Measurements from ENCODE around the gene ERGIC2.

ERGIC2 gene

DNA sequence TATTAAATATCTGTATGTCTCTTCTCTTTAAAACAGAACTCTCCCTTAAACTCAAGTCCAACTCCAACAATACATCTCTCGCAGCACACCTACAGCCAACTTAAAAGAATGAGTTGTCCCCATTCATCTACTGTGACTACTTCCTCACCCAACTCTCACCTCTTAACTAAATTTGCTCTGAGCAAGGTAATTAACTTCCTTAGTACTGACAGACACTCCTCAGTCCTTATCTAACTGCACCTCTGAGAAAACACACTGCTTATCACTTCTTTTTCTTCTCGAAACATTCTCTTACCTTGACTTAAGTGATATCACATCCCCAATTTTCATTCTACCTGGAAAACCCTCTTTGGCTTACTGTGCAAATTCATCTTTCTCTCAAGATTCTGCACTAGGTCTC is 7.0 kb downstream of the ERGIC2 start:
- no peak for DNase-seq

DNA sequence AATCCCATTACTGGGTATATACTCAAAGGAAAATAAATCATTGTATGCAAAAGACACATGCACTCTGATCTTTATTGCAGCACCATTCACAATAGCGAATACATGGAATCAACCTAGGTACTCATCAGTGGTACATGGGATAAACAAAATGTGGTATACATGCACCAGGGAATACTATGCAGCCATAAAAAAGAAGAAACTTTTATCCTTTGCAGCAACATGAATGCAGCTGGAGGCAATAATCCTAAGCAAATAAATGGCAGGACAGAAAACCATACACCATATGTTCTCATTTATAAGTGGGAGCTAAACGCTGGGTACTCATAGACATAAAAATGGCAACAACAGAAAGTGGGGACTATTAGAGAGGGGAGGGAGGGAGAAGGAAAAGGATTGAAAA is 15.9 kb downstream of the ERGIC2 start:
- DNase-seq = no peak

- no peak for DNase-seq
Measured at GRCh38 chr12:29354954-29355353, 26.0 kb downstream of the ERGIC2 start.

DNA sequence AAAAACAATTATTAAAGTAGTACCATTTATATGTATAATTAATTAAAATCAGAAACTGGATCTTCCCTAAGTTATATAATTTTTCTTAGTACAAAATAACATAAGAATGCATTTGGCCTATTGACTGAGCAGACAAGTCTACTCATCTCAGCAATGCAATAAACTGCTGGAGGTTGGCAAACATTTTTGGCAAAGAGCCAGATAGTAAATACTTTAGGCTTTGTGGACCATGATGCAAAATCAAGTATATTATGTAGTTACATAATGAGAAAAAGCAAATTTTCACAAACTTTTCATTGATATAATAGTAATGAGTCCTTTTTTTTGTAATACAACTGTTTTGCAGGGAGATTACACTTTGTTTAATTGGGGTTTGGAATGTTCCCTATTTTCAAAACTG is 30.9 kb downstream of the ERGIC2 start:
- DNase-seq = no peak

GRCh38 chr12:29346769-29347421 is 34.1 kb downstream of the ERGIC2 start:
- no peak for DNase-seq

DNA sequence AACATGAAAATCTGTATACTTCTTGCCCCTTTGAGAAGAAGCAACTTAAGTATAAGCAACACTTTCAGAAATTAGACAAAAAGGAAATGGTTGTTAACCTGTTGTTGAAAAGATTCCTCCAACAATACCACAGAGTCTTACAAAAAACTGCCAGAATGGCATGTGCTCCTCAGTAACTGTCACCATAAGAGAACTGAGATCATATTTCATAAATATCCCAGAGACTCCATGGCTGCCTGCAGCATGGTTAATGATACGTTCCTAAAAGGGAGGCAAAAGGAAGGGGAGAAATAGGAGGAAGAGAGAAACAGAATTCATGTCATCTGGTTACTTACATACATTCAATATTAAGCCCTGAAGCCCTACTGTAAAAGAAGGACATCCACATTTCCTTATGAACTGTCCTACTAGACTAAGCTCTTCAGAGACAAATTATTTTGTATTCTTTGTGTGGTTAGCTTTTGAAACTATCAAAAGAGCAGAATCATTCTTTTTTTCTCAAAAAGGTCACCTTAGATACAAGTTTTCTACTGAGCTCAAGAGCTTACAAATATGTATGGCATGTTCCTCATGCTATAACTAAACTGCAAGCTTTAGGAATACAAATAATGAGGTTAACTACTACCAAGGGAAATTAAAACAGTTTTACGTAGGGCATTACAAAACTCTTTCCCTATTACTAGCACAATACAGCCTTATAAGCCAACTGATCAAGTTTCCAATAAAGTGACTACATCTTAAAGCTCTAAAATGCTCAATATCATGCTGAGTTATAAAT is 37.8 kb downstream of the ERGIC2 start:
- DNase-seq = no peak

- DNase-seq = no peak
Measured at GRCh38 chr12:29337325-29337724, 43.6 kb downstream of the ERGIC2 start.

- no peak for DNase-seq
Measured at GRCh38 chr12:29334937-29335336, 46.0 kb downstream of the ERGIC2 start.

DNA sequence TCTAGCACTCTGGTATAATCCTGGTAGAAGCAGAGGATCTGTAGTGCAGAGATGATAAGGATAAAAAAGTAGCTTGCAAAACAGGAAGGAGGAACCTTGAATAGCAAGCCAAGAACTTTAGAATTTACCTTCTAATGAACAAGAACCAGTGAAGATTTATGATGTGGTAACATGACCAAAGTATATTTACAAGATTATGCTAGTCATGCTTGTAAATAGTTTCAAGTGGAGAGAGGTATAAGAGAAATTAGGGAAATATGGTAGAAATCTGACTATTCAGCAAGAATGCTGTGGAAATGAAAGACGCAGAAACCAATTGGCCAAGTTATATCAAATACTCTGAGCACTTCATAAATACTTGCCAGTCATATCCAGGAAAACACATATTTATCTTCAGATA is 47.8 kb downstream of the ERGIC2 start:
- no peak for DNase-seq

DNA sequence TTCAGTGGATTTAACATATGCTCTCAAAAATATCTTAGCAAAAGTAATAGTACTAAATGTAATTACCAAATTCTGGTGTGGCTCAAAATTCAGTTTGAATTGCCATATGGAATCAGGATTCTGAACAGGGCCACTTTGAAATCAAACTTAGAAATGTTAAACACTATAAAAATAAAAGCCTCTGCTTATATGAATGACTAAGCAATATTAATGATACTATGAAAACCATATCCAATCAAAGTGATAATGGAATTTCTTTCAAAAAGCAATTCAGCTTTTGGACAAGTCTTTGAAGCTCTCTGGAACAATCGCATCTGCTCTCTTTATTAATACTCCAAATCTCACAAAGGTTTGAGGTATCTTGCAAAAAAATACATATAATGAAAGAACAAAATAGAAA is 51.6 kb downstream of the ERGIC2 start:
- DNase-seq = no peak

- no peak for DNase-seq
Measured at GRCh38 chr12:29322157-29322556, 58.8 kb downstream of the ERGIC2 start.

GRCh38 chr12:29320295-29321085 is 60.5 kb downstream of the ERGIC2 start:
- DNase-seq = no peak

DNA sequence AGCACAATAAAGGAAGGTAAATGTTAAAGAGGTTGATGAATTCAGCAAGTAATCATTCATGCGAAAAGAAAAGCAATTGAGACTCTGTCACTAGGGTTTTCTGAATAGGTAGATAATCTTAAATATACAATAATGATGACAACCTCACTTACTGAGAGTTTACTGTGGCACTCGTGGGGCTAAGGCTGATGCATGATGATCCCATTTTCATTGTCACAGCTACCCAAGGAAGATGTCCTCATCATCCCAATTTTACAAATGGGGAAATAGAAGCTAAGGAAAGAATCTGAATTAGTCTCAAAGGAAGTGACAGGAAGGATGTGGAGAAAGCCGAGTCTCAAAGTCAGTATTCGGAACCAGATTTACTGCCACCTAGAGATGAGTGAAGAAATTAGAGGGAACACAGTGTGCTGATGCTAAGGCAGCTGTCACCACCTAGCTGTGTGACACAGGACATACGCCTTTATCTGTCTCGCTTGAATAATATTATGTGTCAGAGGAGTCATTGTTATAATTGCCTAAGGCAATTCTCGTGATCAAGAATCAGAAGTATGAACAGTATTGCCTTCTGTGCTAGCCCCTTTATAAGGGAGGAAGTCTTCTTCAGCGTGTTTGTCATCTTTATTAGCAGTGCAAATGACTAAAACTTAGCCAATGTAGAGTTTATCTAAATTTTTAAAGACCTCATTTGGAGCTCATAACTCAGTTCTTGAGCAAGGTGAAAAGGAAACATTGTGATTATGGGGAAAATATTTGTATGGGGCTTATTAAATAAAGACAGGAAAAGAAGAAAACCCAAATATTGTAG is 63.2 kb downstream of the ERGIC2 start:
- DNase-seq = peak; percentile 47

GRCh38 chr12:29316752-29317151 is 64.2 kb downstream of the ERGIC2 start:
- DNase-seq = no peak

DNA sequence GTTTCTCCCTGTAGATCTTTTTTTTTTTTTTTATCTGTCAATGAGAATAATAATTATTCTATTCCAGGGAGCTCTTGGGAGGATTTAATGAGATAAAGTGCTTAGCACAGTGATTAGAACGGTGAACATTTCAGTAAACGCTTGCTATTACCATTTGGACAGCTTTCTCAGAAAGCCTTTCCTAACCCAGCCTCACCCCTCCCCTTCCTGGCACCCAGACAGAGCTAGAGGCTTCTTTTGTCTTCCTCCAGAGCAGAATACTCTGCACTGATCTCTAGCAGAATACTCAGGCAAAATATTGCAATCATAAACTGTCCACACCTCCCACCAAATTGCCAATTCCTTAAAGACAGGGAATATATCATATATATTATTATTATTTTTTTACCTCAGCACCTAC is 66.6 kb downstream of the ERGIC2 start:
- DNase-seq = no peak

- DNase-seq = no peak
Measured at GRCh38 chr12:29310899-29311298, 70.1 kb downstream of the ERGIC2 start.

GRCh38 chr12:29309320-29309902 is 71.6 kb downstream of the ERGIC2 start:
- DNase-seq = no peak

GRCh38 chr12:29306682-29307081 is 74.3 kb downstream of the ERGIC2 start:
- DNase-seq = no peak

DNA sequence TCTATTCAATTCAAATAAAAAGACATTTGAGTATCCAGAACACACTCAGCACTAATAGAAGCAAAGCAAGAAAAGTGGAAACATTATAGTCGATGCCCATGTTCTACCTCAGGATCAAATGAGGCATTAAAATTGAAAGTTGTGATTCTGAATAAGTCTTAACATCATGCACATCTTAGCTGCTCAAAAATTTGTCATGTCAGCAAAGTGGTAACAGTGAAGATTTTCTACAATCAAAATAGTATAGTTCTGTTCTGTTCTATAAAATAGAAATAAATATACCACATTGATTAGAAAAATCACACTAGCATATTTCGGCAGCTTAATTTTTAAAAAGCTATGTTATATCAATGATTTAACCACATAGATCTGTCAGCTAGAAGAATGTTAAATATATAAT is 74.7 kb downstream of the ERGIC2 start:
- no peak for DNase-seq

- no peak for DNase-seq
Measured at GRCh38 chr12:29304388-29304787, 76.6 kb downstream of the ERGIC2 start.

- DNase-seq = no peak
Measured at GRCh38 chr12:29301114-29301513, 79.9 kb downstream of the ERGIC2 start.

DNA sequence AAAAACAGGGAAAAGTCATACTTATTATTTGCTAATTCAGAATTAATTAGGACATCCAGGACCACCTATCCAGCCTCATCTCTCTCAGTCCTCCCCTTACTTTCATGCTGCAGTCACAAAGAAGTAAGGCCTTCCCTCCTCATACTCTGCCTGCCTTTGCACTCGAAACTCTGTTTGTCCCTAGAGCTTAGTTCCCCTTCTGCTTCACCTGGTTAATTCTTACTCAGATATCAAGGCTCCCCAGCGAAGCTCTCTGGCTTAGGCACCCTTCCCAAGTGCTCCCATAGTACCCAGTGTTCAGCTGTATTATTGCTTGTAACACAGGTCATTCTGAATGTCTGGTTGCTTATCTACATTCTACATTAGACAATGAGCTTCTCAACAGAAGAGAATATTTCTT is 81.3 kb downstream of the ERGIC2 start:
- DNase-seq = no peak

GRCh38 chr12:29291226-29291625 is 89.7 kb downstream of the ERGIC2 start:
- no peak for DNase-seq
